HG02642 (cell line): Measurements from ENCODE around the gene ARHGAP23.
"Not testable (repeated sequence)": the region's sequence is repeated elsewhere in the genome, so short reads cannot be mapped to it uniquely, and the experiment has no call there.

Experiments
- ATAC-seq: cut with Tn5 transposase; IDR thresholded peaks from one replicate; pipeline ENCODE4 v1.9.1; 2021; ENCODE audit warnings: mild to moderate bottlenecking; ENCODE audit not compliant: unreplicated experiment, poor library complexity

Gene ARHGAP23

GRCh38 chr17:38508954-38509771 is 80.9 kb downstream of the ARHGAP23 start:
- ATAC-seq = no peak

- ATAC-seq = no peak
Measured at GRCh38 chr17:38509772-38510420, 81.6 kb downstream of the ARHGAP23 start.

GRCh38 chr17:38510421-38511149 is 82.3 kb downstream of the ARHGAP23 start:
- ATAC-seq = no peak

GRCh38 chr17:38511150-38512108 is 83.2 kb downstream of the ARHGAP23 start:
- no peak for ATAC-seq

- ATAC-seq = no peak
Measured at GRCh38 chr17:38512473-38513058, 84.3 kb downstream of the ARHGAP23 start.

GRCh38 chr17:38526526-38526925 is 98.3 kb downstream of the ARHGAP23 start:
- ATAC-seq = not testable (repeated sequence)

- ATAC-seq = not testable (repeated sequence)
Measured at GRCh38 chr17:38528141-38528540, 99.9 kb downstream of the ARHGAP23 start.

- not testable (repeated sequence) for ATAC-seq
Measured at GRCh38 chr17:38530856-38531255, 102.6 kb downstream of the ARHGAP23 start.

GRCh38 chr17:38531761-38532160 is 103.5 kb downstream of the ARHGAP23 start:
- not testable (repeated sequence) for ATAC-seq

GRCh38 chr17:38532451-38532850 is 104.2 kb downstream of the ARHGAP23 start:
- ATAC-seq = no peak

- ATAC-seq = no peak
Measured at GRCh38 chr17:38533241-38533640, 105.0 kb downstream of the ARHGAP23 start.

- no peak for ATAC-seq
Measured at GRCh38 chr17:38533866-38534497, 105.7 kb downstream of the ARHGAP23 start.

GRCh38 chr17:38534498-38534885 is 106.2 kb downstream of the ARHGAP23 start:
- ATAC-seq = no peak

GRCh38 chr17:38535886-38536285 is 107.6 kb downstream of the ARHGAP23 start:
- ATAC-seq = no peak

GRCh38 chr17:38536661-38537060 is 108.4 kb downstream of the ARHGAP23 start:
- no peak for ATAC-seq

GRCh38 chr17:38538906-38539305 is 110.6 kb downstream of the ARHGAP23 start:
- no peak for ATAC-seq

- no peak for ATAC-seq
Measured at GRCh38 chr17:38539386-38539785, 111.1 kb downstream of the ARHGAP23 start.

- ATAC-seq = no peak
Measured at GRCh38 chr17:38540514-38541045, 112.3 kb downstream of the ARHGAP23 start.

GRCh38 chr17:38541281-38541680 is 113.0 kb downstream of the ARHGAP23 start:
- ATAC-seq = no peak
